K562 (cell line): ENCODE measurements around the gene BTRC. TPM values are rescaled to one million over a fixed set of nuclear protein-coding genes. Genes with fewer than 3 reads are reported as not detected.
A peak's percentile ranks its signal among the peaks of the same experiment; 100 is the strongest.

Source experiments
- ATAC-seq: fragments of 200-7000 bp; cut with Tn5 transposase; 3 replicates; pipeline ENCODE4 v1.9.1; 2020; ENCODE audit warnings: moderate library complexity
- BruUV-seq: library from RNA; stranded (reverse); fragments of 400-500 nt; replicated peaks from 2 replicates; lab custom pipeline; 2021; lab: Mats Ljungman, UMichigan
- CTCF ChIA-PET: fragments of 300-600 bp; formaldehyde crosslinking; extraction: SDS; loops from one replicate; lab custom pipeline; 2021; ENCODE audit warnings: low intra/inter-chr PET ratio; lab: Yijun Ruan, JAX
- POLR2A ChIA-PET: fragments of 300-600, 350-650 bp; sonication (Branson Sonifier 250); formaldehyde crosslinking; extraction: SDS; loops from one replicate; lab custom pipeline; 2021; ENCODE audit warnings: antibody characterized with exemption, inconsistent platforms; lab: Yijun Ruan, JAX
- DNase-seq, 4 experiments: peaks; one replicate each; pipeline versions ENCODE4 v3.0.0 to v3.0.0-alpha.2; 2011 to 2018; ENCODE audit warnings: low spot score in 3 of 4, mixed read lengths in 3 of 4; ENCODE audit errors: extremely low read depth in 1 of 4
- FAIRE-seq: peaks from 2 replicates; lab custom pipeline; 2011; peaks lifted over from hg19 to GRCh38; lab: Jason Lieb, UNC
- H2AFZ ChIP-seq: 2 replicates; pipeline ENCODE4 v1.6.0; 2011; ENCODE audit warnings: low read depth, low read length, control low read depth, inconsistent platforms
- H3K27ac ChIP-seq: fragments of 200-600 bp; 3 replicates; pipeline ENCODE4 v1.8.0; 2011; ENCODE audit warnings: low read depth, mild to moderate bottlenecking, control low read depth, inconsistent platforms, low read length, moderate library complexity, mixed read lengths; ENCODE audit errors: extremely low read depth
- H3K27me3 ChIP-seq, 2 experiments: fragments of 300-600 bp in 1 of 2; 2 replicates in 1 of 2; 3 replicates in 1 of 2; pipeline versions ENCODE4 v1.6.0 to v1.8.0; 2011; ENCODE audit warnings: inconsistent platforms in 2 of 2, low read length in 2 of 2, mild to moderate bottlenecking in 1 of 2, mixed read lengths in 1 of 2, moderate library complexity in 1 of 2; ENCODE audit not compliant: control insufficient read depth in 2 of 2, insufficient read depth in 2 of 2
- H3K36me3 ChIP-seq: fragments of 300-600 bp; 3 replicates; pipeline ENCODE4 v1.8.0; 2011; ENCODE audit warnings: mild to moderate bottlenecking, low read length, inconsistent platforms; ENCODE audit not compliant: control insufficient read depth, insufficient read depth
- H3K4me1 ChIP-seq, 2 experiments: fragments of 200-600 bp in 1 of 2; replicated peaks in 1 of 2; 2 replicates in 1 of 2; 3 replicates in 1 of 2; pipeline versions ENCODE4 v1.5.1 to v1.8.0; 2011; ENCODE audit warnings: inconsistent platforms in 2 of 2, low read length in 2 of 2, mild to moderate bottlenecking in 1 of 2, mixed read lengths in 1 of 2, moderate library complexity in 1 of 2; ENCODE audit not compliant: control insufficient read depth in 2 of 2, insufficient read depth in 2 of 2
- H3K4me2 ChIP-seq: 2 replicates; pipeline ENCODE4 v1.6.1; 2011; ENCODE audit warnings: low read length, control low read depth, inconsistent platforms, mixed read lengths; ENCODE audit not compliant: insufficient read depth
- H3K4me3 ChIP-seq: fragments of 200-600 bp; sonication (generic), shearing (Covaris generic); 2 replicates; pipeline ENCODE4 v1.5.1; 2016; ENCODE audit warnings: control low read depth, inconsistent platforms
- H3K79me2 ChIP-seq: fragments of 200-600 bp; 3 replicates; pipeline ENCODE4 v1.8.0; 2011; ENCODE audit warnings: low read length, inconsistent platforms; ENCODE audit not compliant: control insufficient read depth, insufficient read depth
- H3K9ac ChIP-seq, 2 experiments: 2 replicates each; pipeline versions ENCODE4 v1.6.0 to v1.6.1; 2011; ENCODE audit warnings: low read depth in 2 of 2, low read length in 2 of 2, control low read depth in 1 of 2, inconsistent platforms in 1 of 2, mild to moderate bottlenecking in 1 of 2, mixed read lengths in 1 of 2; ENCODE audit not compliant: insufficient read depth in 1 of 2
- H3K9me1 ChIP-seq: one replicate; pipeline ENCODE4 v1.6.0; 2011; ENCODE audit warnings: inconsistent platforms, mild to moderate bottlenecking, low read length, moderate library complexity; ENCODE audit not compliant: control insufficient read depth, insufficient read depth
- H3K9me3 ChIP-seq: replicated peaks from 2 replicates; pipeline ENCODE4 v1.5.1; 2011; ENCODE audit warnings: low read depth, low read length, inconsistent platforms; ENCODE audit not compliant: control insufficient read depth, insufficient read depth
- H4K20me1 ChIP-seq: replicated peaks from 2 replicates; pipeline ENCODE4 v1.6.1; 2011; ENCODE audit warnings: low read length, inconsistent platforms, mixed read lengths; ENCODE audit not compliant: control insufficient read depth, insufficient read depth
- CTCF ChIP-seq, 3 experiments: IDR thresholded peaks in 2 of 3; conservative IDR thresholded peaks in 1 of 3; 2 replicates each; pipeline ENCODE4 v1.5.1; 2011 to 2012; ENCODE audit warnings: low read length in 3 of 3, mild to moderate bottlenecking in 3 of 3, control low read depth in 2 of 3, improper control_type of control experiment in 1 of 3, inconsistent platforms in 1 of 3, low read depth in 1 of 3, mixed read lengths in 1 of 3, moderate library complexity in 1 of 3; ENCODE audit not compliant: insufficient read depth in 2 of 3
- FOXO4 ChIP-seq: fragments of 450-650 bp; formaldehyde crosslinking; IDR thresholded peaks from 2 replicates; pipeline ENCODE4 v1.4.0; 2020; ENCODE audit warnings: mild to moderate bottlenecking, moderate library complexity
- JUND ChIP-seq, 2 experiments: IDR thresholded peaks; 2 replicates in 1 of 2; 3 replicates in 1 of 2; pipeline ENCODE4 v1.6.1; 2011; ENCODE audit warnings: borderline replicate concordance in 2 of 2, low read depth in 2 of 2, low read length in 2 of 2, improper control_type of control experiment in 1 of 2, missing biosample characterization in 1 of 2, missing genetic modification characterization in 1 of 2, missing genetic modification reagents in 1 of 2
- NCOA4 ChIP-seq: fragments of 450-650 bp; IDR thresholded peaks from 2 replicates; pipeline ENCODE4 v1.6.1; 2018; ENCODE audit warnings: mild to moderate bottlenecking; ENCODE audit not compliant: partially characterized antibody
- RAD21 ChIP-seq, 2 experiments: fragments of 250-450 bp in 1 of 2; fragments of 450-650 bp in 1 of 2; sonication (Bioruptor Pico) in 1 of 2; formaldehyde crosslinking in 1 of 2; IDR thresholded peaks in 1 of 2; conservative IDR thresholded peaks in 1 of 2; 2 replicates each; pipeline versions ENCODE4 v1.4.0 to v1.8.0; 2020 to 2022; ENCODE audit warnings: mild to moderate bottlenecking in 2 of 2, moderate library complexity in 1 of 2
- REST ChIP-seq, 2 experiments: fragments of 450-650 bp; formaldehyde crosslinking in 1 of 2; IDR thresholded peaks; 2 replicates each; pipeline versions ENCODE4 v1.4.0 to v1.6.1; 2014 to 2020; ENCODE audit warnings: mild to moderate bottlenecking in 2 of 2, borderline replicate concordance in 1 of 2, low read depth in 1 of 2
- RNF2 ChIP-seq: sonication (generic); IDR thresholded peaks from 2 replicates; pipeline ENCODE4 v1.6.1; 2016
- TCF3 ChIP-seq: sonication (generic); formaldehyde crosslinking; IDR thresholded peaks from 2 replicates; pipeline ENCODE4 v1.4.0; 2020; ENCODE audit warnings: mild to moderate bottlenecking, missing genetic modification reagents
- WGBS: fragments of 100-300 bp; shearing (Covaris generic); methylation state at CpG from one replicate; pipeline ENCODE4 v1.1.6; 2016; ENCODE audit warnings: low coverage, mixed read lengths; ENCODE audit not compliant: insufficient coverage; ENCODE audit errors: missing lambda C conversion rate; 5-methylcytosine and 5-hydroxymethylcytosine counted together
- in situ Hi-C: fragments of 300-500 bp; cut with MboI; formaldehyde crosslinking; loops from 4 replicates; pipeline ENCODE4 v1.15.0; 2018; ENCODE audit warnings: inconsistent platforms, mixed read lengths
- intact Hi-C: fragments of 100-400 bp; cut with micrococcal nuclease; formaldehyde crosslinking; loops from 2 replicates; pipeline ENCODE4 v1.14.2; 2022
- polyA plus RNA-seq, 8 experiments: library from polyadenylated mRNA; depleted of rRNA in 4 of 8; stranded (reverse) in 5 of 8; unstranded in 3 of 8; fragments of >200 nt; fragmentation: Nextera tagmentation in 2 of 8; fragmentation: Illumina TruSeq in 1 of 8; extraction: Ambion mirVana in 2 of 8; extraction: Trizol in 1 of 8; gene quantifications; 2 replicates each; pipeline versions ENCODE4 v1.2.1 to v1.2.3, GENCODE V29; 2011 to 2014; ENCODE audit warnings: inconsistent platforms in 1 of 8, missing spikeins in 1 of 8
- total RNA-seq, 7 experiments: library from RNA; depleted of rRNA in 6 of 7; stranded (reverse); fragments of >200 nt in 6 of 7; fragmentation: Illumina TruSeq in 2 of 7; extraction: Trizol in 2 of 7; gene quantifications; 2 replicates each; pipeline versions ENCODE4 v1.2.1 to v1.2.3, GENCODE V29; 2011 to 2021; ENCODE audit warnings: low replicate concordance in 1 of 7

Gene BTRC
- total and polyA plus RNA-seq, 9 of the 15 experiments (the other 6 are each of a cell fraction or from before 2014, with no cell fraction given) = 1.6 to 15.4 (median 7.0) TPM

- Histone ChIP-seq H4K20me1 (no peaks in the 10 kb centered on the region), H3K4me3 (no peak overlapping the region), H3K79me2 (no peaks in the 10 kb centered on the region), H3K27me3 (no peaks in the 10 kb centered on the region), H3K9ac (no peak overlapping the region), H3K9me1 (no peaks in the 10 kb centered on the region), H3K27ac (no peak overlapping the region), H3K9me3 (no peaks in the 10 kb centered on the region), H2AFZ (no peak overlapping the region), H3K4me1 (no peaks in the 10 kb centered on the region), H3K36me3 (no peaks in the 10 kb centered on the region), H3K4me2 (no peak overlapping the region)
- in situ Hi-C loops = no loop called here
- POLR2A ChIA-PET = interaction anchor here (0.5 kb wide), 1 partner anchor 119 kb away, joined by 4 read pairs; no protein-coding TSS in a partner anchor
- ATAC-seq (peak; percentile 92), DNase-seq (peak in 3 of 4 experiments; percentile 8 to 47 (median 28)), FAIRE-seq (peak; percentile 70)
- CTCF ChIA-PET = interaction anchor here (0.6 kb wide), 1 partner anchor 75 kb away, joined by 3 read pairs; no protein-coding TSS in a partner anchor
- no TSS peak for BruUV-seq
- 34% methylated on average over 4 of the region's 4 CpGs for WGBS
- intact Hi-C loops = loop anchor here (1.0 to 2.0 kb wide), 3 partner anchors 41 to 75 kb away; no protein-coding TSS in a partner anchor
- TF ChIP-seq JUND (IDR thresholded peaks at IDR 0.05; ENCODE audit: borderline replicate concordance, low read depth, low read length) = no peak
- TF ChIP-seq JUND (tag; IDR thresholded peaks at IDR 0.05; ENCODE audit: borderline replicate concordance, low read depth, low read length) = no peak
- no peak for TF ChIP-seq NCOA4
- TF ChIP-seq RAD21 (CRISPR knock-in tag; conservative IDR thresholded peaks at IDR 0.05 in 1 of 2, IDR thresholded peaks at IDR 0.05 in 1 of 2) = peak; percentile 50 to 67
- TF ChIP-seq TCF3 (CRISPR knock-in tag) = no peak
- TF ChIP-seq CTCF (IDR thresholded peaks at IDR 0.05 in 2 of 3, conservative IDR thresholded peaks at IDR 0.05 in 1 of 3; ENCODE audit: insufficient read depth in 2 of 3, low read depth in 1 of 3, low read length in 3 of 3) = peak; percentile 46 to 62 (median 56)
- no peak for TF ChIP-seq RNF2
- TF ChIP-seq FOXO4 (CRISPR knock-in tag) = no peak
- TF ChIP-seq REST (IDR thresholded peaks at IDR 0.05; ENCODE audit: borderline replicate concordance) = peak; percentile 39; the same call in 1 of the 2 replicates
- no peak for TF ChIP-seq REST (CRISPR knock-in tag; IDR thresholded peaks at IDR 0.05; ENCODE audit: low read depth)
These were observed 141.5 kb downstream of the BTRC start for GRCh38 chr10:101495324-101495925.
